CD14-positive monocyte (primary cell): Measurements from ENCODE around the gene ZFPM1. TPM values are rescaled to one million over a fixed set of nuclear protein-coding genes. Genes with fewer than 3 reads are reported as not detected.

Source experiments
- DNase-seq, 3 donors: peaks; one replicate each; pipeline ENCODE4 v3.0.0-alpha.2; 2011 to 2022
- H2AFZ ChIP-seq: 2 replicates; pipeline ENCODE4 v1.6.0; 2012; ENCODE audit warnings: mild to moderate bottlenecking, low read depth, low read length, inconsistent platforms; ENCODE audit not compliant: insufficient read depth, poor library complexity, severe bottlenecking
- H3K27ac ChIP-seq, 2 donors: 1 replicate in 1 of 2; 2 replicates in 1 of 2; pipeline ENCODE4 v1.5.1; 2012 to 2013; ENCODE audit warnings: low read length in 2 of 2, control low read depth in 1 of 2, inconsistent platforms in 1 of 2, low read depth in 1 of 2, mild to moderate bottlenecking in 1 of 2
- H3K27me3 ChIP-seq, 2 donors: one replicate each; pipeline versions ENCODE4 v1.6.0 to v1.6.1; 2011 to 2013; ENCODE audit warnings: low read length in 2 of 2; ENCODE audit not compliant: control insufficient read depth in 2 of 2, insufficient read depth in 2 of 2
- H3K36me3 ChIP-seq, 2 donors: replicated peaks in 1 of 2; 1 replicate in 1 of 2; 2 replicates in 1 of 2; pipeline versions ENCODE4 v1.5.1 to v1.6.1; 2012 to 2013; ENCODE audit warnings: low read length in 2 of 2, control low read depth in 1 of 2, inconsistent platforms in 1 of 2, mild to moderate bottlenecking in 1 of 2; ENCODE audit not compliant: insufficient read depth in 2 of 2, control insufficient read depth in 1 of 2
- H3K4me1 ChIP-seq, 2 donors: 1 replicate in 1 of 2; 2 replicates in 1 of 2; pipeline versions ENCODE4 v1.5.1 to v1.6.1; 2012 to 2013; ENCODE audit warnings: low read length in 2 of 2, control low read depth in 1 of 2, inconsistent platforms in 1 of 2, mild to moderate bottlenecking in 1 of 2, moderate library complexity in 1 of 2; ENCODE audit not compliant: insufficient read depth in 2 of 2, control insufficient read depth in 1 of 2
- H3K4me2 ChIP-seq: replicated peaks from 2 replicates; pipeline ENCODE3; 2012; ENCODE audit warnings: low read length, moderate library complexity, mild to moderate bottlenecking; ENCODE audit not compliant: poor library complexity, severe bottlenecking; ENCODE audit errors: extremely low read depth
- H3K4me3 ChIP-seq, 3 experiments: fragments of 200-600 bp in 1 of 3; sonication (generic) in 1 of 3; replicated peaks in 1 of 3; 1 replicate in 2 of 3; 2 replicates in 1 of 3; pipeline ENCODE4 v1.5.1; 2011 to 2013; ENCODE audit warnings: low read length in 3 of 3, mild to moderate bottlenecking in 3 of 3, control low read depth in 2 of 3, low read depth in 2 of 3, inconsistent platforms in 1 of 3, moderate library complexity in 1 of 3
- H3K79me2 ChIP-seq: 2 replicates; pipeline ENCODE4 v1.6.0; 2012; ENCODE audit warnings: mild to moderate bottlenecking, control low read depth, inconsistent platforms, low read length, moderate library complexity; ENCODE audit not compliant: insufficient read depth
- H3K9ac ChIP-seq: 2 replicates; pipeline ENCODE4 v1.6.0; 2017; ENCODE audit warnings: low read length, mild to moderate bottlenecking; ENCODE audit not compliant: insufficient read depth, poor library complexity, severe bottlenecking
- H3K9me3 ChIP-seq, 2 donors: replicated peaks in 1 of 2; 1 replicate in 1 of 2; 2 replicates in 1 of 2; pipeline versions ENCODE4 v1.5.1 to v1.6.1; 2012 to 2013; ENCODE audit warnings: low read length in 2 of 2, control low read depth in 1 of 2; ENCODE audit not compliant: control insufficient read depth in 1 of 2, insufficient read depth in 1 of 2
- H4K20me1 ChIP-seq: 2 replicates; pipeline ENCODE4 v1.6.0; 2012; ENCODE audit warnings: mild to moderate bottlenecking, low read length, control low read depth, moderate library complexity; ENCODE audit not compliant: insufficient read depth
- H3K27ac Mint-ChIP-seq, 7 donors: one replicate each; pipeline ENCODE4 v1.8.0; 2020; ENCODE audit warnings: mild to moderate bottlenecking in 7 of 7, mixed read lengths in 7 of 7, moderate library complexity in 6 of 7, inconsistent platforms in 2 of 7
- H3K27me3 Mint-ChIP-seq, 3 donors: one replicate each; pipeline ENCODE4 v1.8.0; 2021 to 2022; ENCODE audit warnings: low read depth in 3 of 3, mild to moderate bottlenecking in 3 of 3, mixed read lengths in 3 of 3, moderate library complexity in 3 of 3, inconsistent platforms in 1 of 3
- H3K36me3 Mint-ChIP-seq, 2 donors: one replicate each; pipeline ENCODE4 v1.8.0; 2020; ENCODE audit warnings: mixed read lengths in 2 of 2, inconsistent platforms in 1 of 2, mild to moderate bottlenecking in 1 of 2
- H3K4me1 Mint-ChIP-seq: one replicate; pipeline ENCODE4 v1.8.0; 2020; ENCODE audit warnings: mild to moderate bottlenecking, mixed read lengths
- H3K4me3 Mint-ChIP-seq, 2 donors: one replicate each; pipeline ENCODE4 v1.8.0; 2020; ENCODE audit warnings: mild to moderate bottlenecking in 2 of 2, mixed read lengths in 2 of 2, moderate library complexity in 1 of 2
- H3K9me3 Mint-ChIP-seq, 7 donors: one replicate each; pipeline ENCODE4 v1.8.0; 2020 to 2022; ENCODE audit warnings: mixed read lengths in 7 of 7, mild to moderate bottlenecking in 6 of 7, moderate library complexity in 6 of 7, inconsistent platforms in 2 of 7
- WGBS: methylation state at CpG from one replicate; pipeline ENCODE4 v1.1.5; 2013; ENCODE audit warnings: missing lambda C conversion rate; ENCODE audit not compliant: insufficient coverage; 5-methylcytosine and 5-hydroxymethylcytosine counted together
- intact Hi-C, 2 donors: fragments of 100-400 bp; cut with micrococcal nuclease; formaldehyde crosslinking; loops; one replicate each; pipeline versions ENCODE4 v1.15.0 to v1.15.1; 2023
- polyA plus RNA-seq, 3 donors: library from polyadenylated mRNA; depleted of rRNA in 1 of 3; unstranded in 2 of 3; stranded (reverse) in 1 of 3; fragments of 300-500 nt in 2 of 3; fragments of >200 nt in 1 of 3; fragmentation: Illumina TruSeq in 2 of 3; gene quantifications; 1 replicate in 2 of 3; 2 replicates in 1 of 3; pipeline ENCODE4 v1.2.3, GENCODE V29; 2012 to 2021
- TF ChIP-seq, protein P1 (sequence below): fragments of 200-600 bp; IDR thresholded peaks from one replicate; pipeline ENCODE4 v1.8.0; 2022; ENCODE audit warnings: antibody characterized with exemption, mild to moderate bottlenecking

ZFPM1 gene
- polyA plus RNA-seq, 3 donors = 0.04 to 0.19 (median 0.12) TPM

DNA sequence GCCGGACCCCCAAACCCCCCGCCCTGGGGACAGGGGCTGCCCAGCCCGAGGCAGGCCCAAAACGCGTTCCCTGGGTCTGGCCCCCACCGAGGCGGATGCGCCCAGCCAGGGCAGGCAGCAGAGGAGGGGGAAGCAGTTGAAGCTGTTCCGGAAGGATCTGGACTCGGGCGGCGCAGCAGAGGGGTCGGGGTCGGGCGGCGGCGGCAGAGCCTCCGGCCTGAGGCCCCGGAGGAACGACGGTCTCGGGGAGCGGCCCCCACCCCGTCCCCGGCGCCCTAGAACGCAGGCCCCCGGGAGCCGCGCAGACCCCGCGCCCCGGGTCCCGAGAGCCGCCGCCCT lies 22.9 kb upstream of the ZFPM1 start:
- H3K27ac Mint-ChIP-seq = peak overlapping the region in 2 of 7 donors; percentile 36 to 70
- 1% methylated on average over 36 of the region's 36 CpGs for WGBS
- H3K27ac ChIP-seq = peak overlapping the region in 1 of 2 donors; percentile 69

DNA sequence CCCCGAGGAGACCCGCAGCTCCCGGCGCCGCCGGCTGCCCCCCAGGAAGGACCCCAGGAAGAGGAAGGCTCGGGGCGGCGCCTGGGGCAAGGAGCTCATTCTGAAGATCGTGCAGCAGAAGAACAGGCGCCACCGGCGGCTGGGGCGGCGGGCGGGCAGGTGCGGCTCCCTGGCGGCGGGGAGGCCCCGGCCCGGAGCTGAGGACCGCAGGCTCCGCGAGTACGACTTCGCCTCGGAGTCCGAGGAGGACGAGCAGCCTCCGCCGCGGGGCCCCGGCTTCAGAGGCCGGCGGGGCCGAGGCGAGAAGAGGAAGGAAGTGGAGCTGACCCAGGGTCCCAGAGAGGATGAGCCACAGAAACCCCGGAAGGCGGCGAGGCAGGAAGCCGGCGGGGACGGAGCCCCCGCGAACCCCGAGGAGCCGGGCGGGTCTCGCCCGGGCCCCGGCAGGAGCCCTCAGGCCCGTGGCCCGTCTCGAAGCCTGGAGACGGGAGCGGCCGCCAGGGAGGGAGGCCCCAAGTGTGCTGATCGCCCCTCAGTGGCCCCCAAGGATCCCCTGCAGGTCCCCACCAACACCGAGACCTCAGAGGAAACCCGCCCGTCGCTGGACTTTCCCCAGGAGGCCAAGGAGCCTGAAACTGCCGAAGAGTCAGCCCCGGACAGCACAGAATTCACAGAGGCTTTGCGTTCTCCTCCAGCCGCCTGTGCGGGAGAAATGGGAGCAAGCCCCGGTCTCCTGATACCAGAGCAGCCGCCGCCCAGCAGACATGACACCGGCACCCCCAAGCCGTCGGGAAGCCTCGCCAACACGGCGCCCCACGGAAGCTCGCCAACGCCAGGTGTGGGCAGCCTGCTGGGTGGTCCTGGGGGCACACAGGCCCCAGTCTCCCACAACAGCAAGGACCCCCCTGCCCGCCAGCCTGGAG lies 22.3 kb upstream of the ZFPM1 start:
- Histone ChIP-seq H3K9ac (peak overlapping the region; percentile 81), H2AFZ (peak overlapping the region; percentile 90), H3K27ac (peak overlapping the region in 1 of 2 donors; percentile 69), H3K4me1 (peaks cover 22 to 25% of the 10 kb centered on the region in 2 donors), H3K9me3 (no peaks in the 10 kb centered on the region), H3K27me3 (peaks cover 0 to 32% of the 10 kb centered on the region in 2 donors), H3K4me3 (peak overlapping the region; percentile 37 to 77 (median 49)), H4K20me1 (no peaks in the 10 kb centered on the region), H3K36me3 (no peaks in the 10 kb centered on the region), H3K4me2 (peak overlapping the region; percentile 79), H3K79me2 (no peaks in the 10 kb centered on the region)
- peaks cover 0 to 6% (median 0%) of the 10 kb centered on the region in 7 donors for H3K9me3 Mint-ChIP-seq
- peaks cover 14% of the 10 kb centered on the region for H3K4me1 Mint-ChIP-seq
- intact Hi-C loops = loop anchor here in 1 of 2 donors (10.0 kb wide), 1 partner anchor 496 kb away; the partner anchor contains the start of gene CA5A
- peak overlapping the region; percentile 75 to 81 for H3K4me3 Mint-ChIP-seq
- peaks cover 11 to 54% (median 22%) of the 10 kb centered on the region in 3 donors for H3K27me3 Mint-ChIP-seq
- H3K36me3 Mint-ChIP-seq = peaks cover 0 to 1% of the 10 kb centered on the region in 2 donors
- peak; percentile 55 to 65 (median 63) for DNase-seq
- 6% methylated on average over 78 of the region's 80 CpGs for WGBS
- TF ChIP-seq, protein P1, sequence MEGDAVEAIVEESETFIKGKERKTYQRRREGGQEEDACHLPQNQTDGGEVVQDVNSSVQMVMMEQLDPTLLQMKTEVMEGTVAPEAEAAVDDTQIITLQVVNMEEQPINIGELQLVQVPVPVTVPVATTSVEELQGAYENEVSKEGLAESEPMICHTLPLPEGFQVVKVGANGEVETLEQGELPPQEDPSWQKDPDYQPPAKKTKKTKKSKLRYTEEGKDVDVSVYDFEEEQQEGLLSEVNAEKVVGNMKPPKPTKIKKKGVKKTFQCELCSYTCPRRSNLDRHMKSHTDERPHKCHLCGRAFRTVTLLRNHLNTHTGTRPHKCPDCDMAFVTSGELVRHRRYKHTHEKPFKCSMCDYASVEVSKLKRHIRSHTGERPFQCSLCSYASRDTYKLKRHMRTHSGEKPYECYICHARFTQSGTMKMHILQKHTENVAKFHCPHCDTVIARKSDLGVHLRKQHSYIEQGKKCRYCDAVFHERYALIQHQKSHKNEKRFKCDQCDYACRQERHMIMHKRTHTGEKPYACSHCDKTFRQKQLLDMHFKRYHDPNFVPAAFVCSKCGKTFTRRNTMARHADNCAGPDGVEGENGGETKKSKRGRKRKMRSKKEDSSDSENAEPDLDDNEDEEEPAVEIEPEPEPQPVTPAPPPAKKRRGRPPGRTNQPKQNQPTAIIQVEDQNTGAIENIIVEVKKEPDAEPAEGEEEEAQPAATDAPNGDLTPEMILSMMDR = no peak
- peak overlapping the region in 4 of 7 donors; percentile 35 to 70 (median 64) for H3K27ac Mint-ChIP-seq

More for the DNA sequence above, 22.9 kb upstream of the ZFPM1 start:
- Histone ChIP-seq H3K4me1 (peaks cover 22 to 25% of the 10 kb centered on the region in 2 donors), H3K4me2 (peak overlapping the region; percentile 79), H3K4me3 (peak overlapping the region; percentile 37 to 77 (median 49)), H3K36me3 (no peaks in the 10 kb centered on the region), H2AFZ (peak overlapping the region; percentile 90), H3K9me3 (no peaks in the 10 kb centered on the region), H4K20me1 (no peaks in the 10 kb centered on the region), H3K9ac (peak overlapping the region; percentile 81), H3K27me3 (peaks cover 0 to 33% of the 10 kb centered on the region in 2 donors), H3K79me2 (no peaks in the 10 kb centered on the region)
- peak overlapping the region; percentile 75 to 92 for H3K4me3 Mint-ChIP-seq
- peaks cover 11 to 57% (median 22%) of the 10 kb centered on the region in 3 donors for H3K27me3 Mint-ChIP-seq
- H3K36me3 Mint-ChIP-seq = peaks cover 0 to 1% of the 10 kb centered on the region in 2 donors
- H3K4me1 Mint-ChIP-seq = peaks cover 14% of the 10 kb centered on the region
- intact Hi-C loops = loop anchor here in 1 of 2 donors (10.0 kb wide), 1 partner anchor 495 kb away; the partner anchor contains the start of gene CA5A
- peaks cover 0 to 6% (median 0%) of the 10 kb centered on the region in 7 donors for H3K9me3 Mint-ChIP-seq
- TF ChIP-seq, protein P1 = no peak
- DNase-seq = peak in 1 of 3 donors; percentile 7
